Measurements from ENCODE around the gene CFAP73. TPM values are rescaled to one million over a fixed set of nuclear protein-coding genes. Genes with fewer than 3 reads are reported as not detected.

Gene CFAP73
- total and polyA plus RNA-seq, 7 donors, result 0.17 to 0.35 (median 0.30) TPM; not detected in 4

DNA sequence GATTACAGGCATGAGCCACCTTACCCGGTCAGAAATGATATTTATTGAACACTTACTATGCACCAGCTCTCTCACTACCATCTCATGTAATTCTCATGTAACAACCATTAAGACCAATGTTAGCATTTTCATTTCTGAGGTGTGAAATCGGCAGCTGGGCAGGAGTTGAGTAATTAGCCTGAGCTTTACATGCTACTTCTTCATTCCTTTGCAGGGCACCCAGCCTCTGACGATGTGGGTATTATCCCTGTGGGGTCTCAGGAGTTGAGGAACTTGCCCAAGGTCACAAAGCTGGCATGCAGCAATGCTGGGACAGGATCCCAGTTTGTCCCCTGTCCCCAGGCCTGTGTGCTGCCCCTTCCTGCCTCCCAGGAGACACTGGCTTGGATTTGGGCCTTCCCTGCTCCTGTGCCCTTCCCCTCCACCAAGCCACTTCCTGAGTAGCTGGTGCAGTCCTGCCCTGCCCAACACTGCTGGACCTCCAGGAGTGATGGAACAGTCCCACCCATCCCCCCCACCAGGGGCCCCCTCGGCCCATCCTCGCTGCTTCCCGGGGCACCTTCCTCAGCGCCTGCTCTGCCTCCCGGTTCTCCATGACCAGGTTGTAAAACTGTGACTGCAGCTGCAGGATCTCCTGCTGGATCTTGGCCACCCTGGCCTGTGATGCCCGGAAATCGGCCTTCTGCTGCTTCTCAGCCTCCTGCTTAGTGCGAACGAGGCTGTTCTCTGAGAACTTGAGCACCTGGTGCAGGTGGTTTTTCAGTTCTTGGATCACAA is 50.7 kb downstream of the CFAP73 start:
- Histone ChIP-seq H3K4me3 (no peak overlapping the region), H3K27ac (no peak overlapping the region), H3K27me3 (ENCODE audit: insufficient read depth in 3 of 3, low read length in 2 of 3) (no peaks in the 10 kb centered on the region), H3K9me3 (no peaks in the 10 kb centered on the region), H3K4me1 (peaks cover 14% of the 10 kb centered on the region), H3K36me3 (ENCODE audit: insufficient read depth in 1 of 2, low read depth in 1 of 2) (no peaks in the 10 kb centered on the region)
- 75 to 79% (median 76%) methylated on average over 12 of the region's 12 CpGs for WGBS, 3 donors
- intact Hi-C loops (cut with DNase I), result no loop called here
- TF ChIP-seq, protein P1, sequence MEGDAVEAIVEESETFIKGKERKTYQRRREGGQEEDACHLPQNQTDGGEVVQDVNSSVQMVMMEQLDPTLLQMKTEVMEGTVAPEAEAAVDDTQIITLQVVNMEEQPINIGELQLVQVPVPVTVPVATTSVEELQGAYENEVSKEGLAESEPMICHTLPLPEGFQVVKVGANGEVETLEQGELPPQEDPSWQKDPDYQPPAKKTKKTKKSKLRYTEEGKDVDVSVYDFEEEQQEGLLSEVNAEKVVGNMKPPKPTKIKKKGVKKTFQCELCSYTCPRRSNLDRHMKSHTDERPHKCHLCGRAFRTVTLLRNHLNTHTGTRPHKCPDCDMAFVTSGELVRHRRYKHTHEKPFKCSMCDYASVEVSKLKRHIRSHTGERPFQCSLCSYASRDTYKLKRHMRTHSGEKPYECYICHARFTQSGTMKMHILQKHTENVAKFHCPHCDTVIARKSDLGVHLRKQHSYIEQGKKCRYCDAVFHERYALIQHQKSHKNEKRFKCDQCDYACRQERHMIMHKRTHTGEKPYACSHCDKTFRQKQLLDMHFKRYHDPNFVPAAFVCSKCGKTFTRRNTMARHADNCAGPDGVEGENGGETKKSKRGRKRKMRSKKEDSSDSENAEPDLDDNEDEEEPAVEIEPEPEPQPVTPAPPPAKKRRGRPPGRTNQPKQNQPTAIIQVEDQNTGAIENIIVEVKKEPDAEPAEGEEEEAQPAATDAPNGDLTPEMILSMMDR (IDR thresholded peaks at IDR 0.05), result no peak
- ATAC-seq (no peak), DNase-seq (no peak)

DNA sequence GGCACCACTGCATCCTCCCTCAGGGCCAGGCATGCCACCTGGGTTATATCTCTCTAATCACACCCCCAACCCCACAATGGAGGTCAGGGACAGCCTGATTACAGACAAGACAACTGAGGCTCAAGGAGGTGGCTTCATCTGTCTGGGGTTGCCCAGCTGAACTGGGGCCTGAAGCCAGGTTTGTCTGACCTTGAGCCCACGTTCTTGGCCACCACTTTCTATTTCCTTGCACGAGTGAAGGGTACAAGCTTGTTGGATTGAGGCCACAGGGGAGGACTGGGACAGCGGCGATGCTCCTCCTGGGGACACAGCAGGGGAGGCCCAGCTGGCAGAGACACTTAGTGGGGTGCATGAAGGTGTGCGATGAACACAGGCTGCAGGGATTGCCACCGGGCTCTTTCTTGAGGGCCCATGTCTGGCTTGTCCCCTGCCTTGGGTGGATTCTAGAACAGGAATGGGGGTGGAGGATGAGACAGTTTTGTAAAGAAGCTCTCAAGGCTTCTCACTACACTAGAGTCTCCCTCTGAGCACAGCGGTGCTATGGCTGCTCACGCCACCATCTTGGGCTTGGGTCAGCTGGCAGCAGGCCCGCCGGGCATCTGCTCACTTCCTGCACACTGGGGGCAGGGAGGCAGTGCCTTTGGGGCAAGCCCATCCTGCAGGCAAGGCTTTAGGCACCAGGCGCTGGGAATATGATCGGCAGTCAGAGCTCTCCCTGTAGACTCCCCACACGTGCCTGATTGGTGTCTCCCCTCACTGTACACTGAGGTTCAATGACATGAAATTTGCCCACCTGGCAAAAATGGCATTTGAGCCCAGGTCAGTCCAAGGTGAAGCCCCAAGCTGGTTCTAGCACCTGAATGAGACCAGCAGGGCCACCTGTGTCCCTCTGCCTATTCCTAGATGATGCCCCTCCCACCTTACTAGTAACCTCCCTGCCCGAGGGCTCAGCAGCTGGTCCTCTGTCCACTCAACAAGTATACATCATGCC is 52.0 kb downstream of the CFAP73 start:
- intact Hi-C loops (cut with DNase I), result no loop called here
- Histone ChIP-seq H3K27me3 (ENCODE audit: insufficient read depth in 3 of 3, low read length in 2 of 3) (no peaks in the 10 kb centered on the region), H3K4me1 (peaks cover 15% of the 10 kb centered on the region), H3K4me3 (no peak overlapping the region), H3K27ac (no peak overlapping the region), H3K9me3 (no peaks in the 10 kb centered on the region), H3K36me3 (ENCODE audit: insufficient read depth in 1 of 2, low read depth in 1 of 2) (no peaks in the 10 kb centered on the region)
- ATAC-seq (no peak), DNase-seq (no peak)
- TF ChIP-seq, protein P1 (IDR thresholded peaks at IDR 0.05), result no peak
- 58 to 68% (median 65%) methylated on average over 14 of the region's 14 CpGs for WGBS, 3 donors

DNA sequence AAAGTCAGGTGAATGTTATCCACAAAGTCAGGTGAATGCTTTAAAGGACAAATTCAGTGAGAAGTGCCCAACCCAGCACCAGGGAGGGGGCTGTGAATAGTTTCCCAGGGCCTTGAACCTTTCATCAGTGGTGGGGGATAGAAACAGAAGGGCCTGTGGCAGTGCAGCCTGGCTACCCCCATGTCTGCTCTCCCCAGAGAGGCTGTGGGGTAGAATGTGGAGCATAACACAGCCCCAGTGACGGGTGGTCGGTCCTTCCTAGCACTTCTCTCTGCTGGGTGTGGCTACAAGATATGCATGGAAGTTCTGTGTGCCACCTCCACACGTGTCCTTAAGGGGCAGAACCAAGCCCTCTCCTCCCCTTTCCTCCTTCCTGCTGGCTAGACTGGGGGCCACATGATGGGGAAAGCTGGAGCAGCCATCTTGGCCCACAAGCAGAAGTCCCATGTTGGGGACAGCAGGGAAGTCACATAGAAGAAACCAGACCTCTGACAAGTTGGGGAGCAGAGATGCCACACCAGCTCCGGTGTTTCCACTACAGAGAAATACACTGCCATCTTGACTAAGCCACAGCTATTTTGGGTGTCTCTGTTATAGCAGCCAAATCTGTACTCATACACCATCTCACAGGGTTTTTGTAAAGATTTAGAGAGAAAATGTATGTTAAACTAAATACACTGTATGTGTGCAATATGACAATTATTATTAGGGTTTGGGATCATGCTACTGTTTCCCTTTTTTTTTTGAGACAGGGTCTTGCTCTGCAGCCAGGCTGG is 53.0 kb downstream of the CFAP73 start:
- H3K27me3 ChIP-seq (ENCODE audit: insufficient read depth in 3 of 3, low read length in 2 of 3), result no peaks in the 10 kb centered on the region
- no peak for ATAC-seq
- H3K4me1 ChIP-seq, result peaks cover 15% of the 10 kb centered on the region
- no peak overlapping the region for H3K27ac ChIP-seq
- DNase-seq, result no peak
- H3K4me3 ChIP-seq, result no peak overlapping the region
- H3K9me3 ChIP-seq, result no peaks in the 10 kb centered on the region
- intact Hi-C loops (cut with DNase I), result no loop called here
- TF ChIP-seq, protein P1 (IDR thresholded peaks at IDR 0.05), result no peak
- no peaks in the 10 kb centered on the region for H3K36me3 ChIP-seq (ENCODE audit: insufficient read depth in 1 of 2, low read depth in 1 of 2)
- WGBS, 3 donors, result 94 to 97% (median 94%) methylated on average over 4 of the region's 4 CpGs

DNA sequence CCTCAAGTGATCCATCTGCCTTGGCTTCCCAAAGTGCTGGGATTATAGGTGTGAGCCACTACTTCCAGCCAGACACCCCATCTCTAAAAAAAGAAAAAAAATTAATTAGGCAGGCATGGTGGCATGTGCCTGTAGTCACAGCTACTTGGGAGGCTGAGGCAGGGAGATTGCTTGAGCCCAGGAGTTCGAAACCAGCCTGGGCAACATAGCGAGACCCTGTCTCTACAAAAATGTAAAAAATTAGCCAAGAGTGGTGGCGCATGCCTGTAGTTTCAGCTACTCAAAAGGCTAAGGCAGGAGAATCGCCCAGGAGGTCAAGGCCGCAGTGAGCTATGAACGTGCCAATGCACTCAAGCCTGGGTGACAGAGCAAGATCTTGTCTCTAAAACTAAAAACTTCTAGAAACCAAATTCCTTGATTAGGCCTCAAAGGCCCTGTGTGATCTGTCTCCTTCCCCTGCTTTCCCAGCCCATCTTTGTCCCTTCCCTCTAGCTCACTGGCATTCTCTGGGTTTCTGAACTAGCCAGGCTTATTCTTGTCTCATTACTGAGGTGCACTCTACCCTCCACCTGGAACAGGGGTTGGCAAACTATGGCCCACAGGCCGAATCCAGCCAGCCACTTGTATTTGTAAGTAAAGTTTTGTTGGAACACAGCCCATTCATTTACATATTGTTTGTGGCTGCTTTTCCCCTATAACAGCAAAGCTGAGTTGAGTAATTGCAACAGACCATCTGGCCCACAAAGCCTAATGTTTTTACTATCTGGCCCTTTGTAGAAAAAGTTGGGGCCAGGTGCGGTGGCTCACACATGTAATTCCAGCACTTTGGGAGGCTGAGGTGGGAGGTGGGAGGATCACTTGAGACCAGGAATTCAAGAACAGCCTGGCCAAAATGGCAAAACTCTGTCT is 54.6 kb downstream of the CFAP73 start:
- Histone ChIP-seq H3K4me1 (peaks cover 15% of the 10 kb centered on the region), H3K27ac (peak overlapping the region; percentile 50), H3K36me3 (ENCODE audit: insufficient read depth in 1 of 2, low read depth in 1 of 2) (no peaks in the 10 kb centered on the region), H3K9me3 (no peaks in the 10 kb centered on the region), H3K4me3 (no peak overlapping the region), H3K27me3 (ENCODE audit: insufficient read depth in 3 of 3, low read length in 2 of 3) (no peaks in the 10 kb centered on the region)
- intact Hi-C loops (cut with DNase I), result no loop called here
- DNase-seq (no peak), ATAC-seq (no peak)
- TF ChIP-seq, protein P1 (IDR thresholded peaks at IDR 0.05), result no peak
- WGBS, 3 donors, result 84 to 89% (median 88%) methylated on average over 8 of the region's 8 CpGs
